AG04449 (cell line): Measurements from ENCODE around the gene ALDH1A2.

Experiments used
- CTCF ChIA-PET: fragments of 350-600 bp; formaldehyde crosslinking; extraction: SDS; loops from one replicate; lab custom pipeline; 2021; ENCODE audit warnings: antibody characterized with exemption; lab: Yijun Ruan, JAX
- POLR2A ChIA-PET: fragments of 400-600, 350-600 bp; formaldehyde crosslinking; extraction: SDS; loops from one replicate; lab custom pipeline; 2020; ENCODE audit warnings: antibody characterized with exemption, inconsistent platforms; lab: Yijun Ruan, JAX
- DNase-seq: peaks from one replicate; pipeline ENCODE4 v3.0.0-alpha.2; 2010; ENCODE audit warnings: low read depth, low spot score
- H3K4me3 ChIP-seq: 2 replicates; pipeline ENCODE4 v1.5.1; 2011; ENCODE audit warnings: low read depth, mild to moderate bottlenecking, control low read depth, low read length
- CTCF ChIP-seq: IDR thresholded peaks from one replicate; pipeline ENCODE4 v1.5.1; 2011; ENCODE audit warnings: mild to moderate bottlenecking, moderate library complexity, low read length, control low read depth, inconsistent platforms; ENCODE audit not compliant: insufficient read depth; ENCODE audit errors: missing control alignments

The ALDH1A2 gene

GRCh38 chr15:57962887-57963286 is 102.6 kb downstream of the ALDH1A2 start:
- ChIA-PET POLR2A (no interaction called here), CTCF (no interaction called here)
- no peak for DNase-seq
- no peak overlapping the region for H3K4me3 ChIP-seq
- TF ChIP-seq CTCF, result no peak

GRCh38 chr15:57961919-57962318 is 103.6 kb downstream of the ALDH1A2 start:
- DNase-seq, result no peak
- no peak for TF ChIP-seq CTCF
- POLR2A ChIA-PET, result no interaction called here
- CTCF ChIA-PET, result no interaction called here
- no peak overlapping the region for H3K4me3 ChIP-seq

GRCh38 chr15:57957113-57957512 is 108.4 kb downstream of the ALDH1A2 start:
- TF ChIP-seq CTCF, result no peak
- POLR2A ChIA-PET, result no interaction called here
- H3K4me3 ChIP-seq, result no peak overlapping the region
- CTCF ChIA-PET, result no interaction called here
- no peak for DNase-seq

- CTCF ChIA-PET, result no interaction called here
- POLR2A ChIA-PET, result no interaction called here
- no peak for TF ChIP-seq CTCF
- H3K4me3 ChIP-seq, result no peak overlapping the region
- no peak for DNase-seq
Measured at GRCh38 chr15:57953874-57954273, 111.6 kb downstream of the ALDH1A2 start.

GRCh38 chr15:57951328-57951932 is 114.1 kb downstream of the ALDH1A2 start:
- no peak for TF ChIP-seq CTCF
- no peak overlapping the region for H3K4me3 ChIP-seq
- ChIA-PET POLR2A (no interaction called here), CTCF (no interaction called here)
- no peak for DNase-seq

- DNase-seq, result no peak
Measured at GRCh38 chr15:57950381-57950946, 115.0 kb downstream of the ALDH1A2 start.

More at GRCh38 chr15:57950381-57950946, 115.0 kb downstream of the ALDH1A2 start:
- POLR2A ChIA-PET, result no interaction called here
- TF ChIP-seq CTCF, result no peak
- CTCF ChIA-PET, result no interaction called here
- H3K4me3 ChIP-seq, result no peak overlapping the region
